ENCODE measurements around the gene OR8B12.

The OR8B12 gene

GRCh38 chr11:124543554-124543953 lies at the start of gene OR8B12:
Gene OR8B12 (minus strand): TSS chr11:124543654. CDS start chr11:124543654, 0 bp downstream.
- Histone ChIP-seq H3K27me3 (ENCODE audit: control insufficient read depth, insufficient read depth, low read length) (no peaks in the 10 kb centered on the region), H3K4me3 (ENCODE audit: low read length) (no peak within 1 kb of the TSS), H3K9ac (ENCODE audit: low read length) (no peak within 1 kb of the TSS), H3K36me3 (ENCODE audit: control insufficient read depth, insufficient read depth, low read length) (no peaks in the 10 kb centered on the region), H3K4me1 (ENCODE audit: control insufficient read depth, insufficient read depth, low read length) (no peaks in the 10 kb centered on the region), H3K9me3 (ENCODE audit: control insufficient read depth, low read length) (no peaks in the 10 kb centered on the region)

GRCh38 chr11:124592627-124593026 lies 49.2 kb upstream of the OR8B12 start:
- Histone ChIP-seq H3K4me1 (ENCODE audit: control insufficient read depth, insufficient read depth, low read length) (no peaks in the 10 kb centered on the region), H3K9me3 (ENCODE audit: control insufficient read depth, low read length) (no peaks in the 10 kb centered on the region), H3K9ac (ENCODE audit: low read length) (no peak overlapping the region), H3K27me3 (ENCODE audit: control insufficient read depth, insufficient read depth, low read length) (no peaks in the 10 kb centered on the region), H3K36me3 (ENCODE audit: control insufficient read depth, insufficient read depth, low read length) (no peaks in the 10 kb centered on the region), H3K4me3 (ENCODE audit: low read length) (no peak overlapping the region)

- Histone ChIP-seq H3K4me3 (ENCODE audit: low read length) (no peak overlapping the region), H3K4me1 (ENCODE audit: control insufficient read depth, insufficient read depth, low read length) (no peaks in the 10 kb centered on the region), H3K9ac (ENCODE audit: low read length) (no peak overlapping the region), H3K27me3 (ENCODE audit: control insufficient read depth, insufficient read depth, low read length) (no peaks in the 10 kb centered on the region), H3K9me3 (ENCODE audit: control insufficient read depth, low read length) (no peaks in the 10 kb centered on the region), H3K36me3 (ENCODE audit: control insufficient read depth, insufficient read depth, low read length) (no peaks in the 10 kb centered on the region)
Measured at GRCh38 chr11:124591430-124591829, 48.0 kb upstream of the OR8B12 start.

GRCh38 chr11:124586238-124586860 lies 42.9 kb upstream of the OR8B12 start:
- no peak overlapping the region for H3K4me3 ChIP-seq (ENCODE audit: low read length)
- no peaks in the 10 kb centered on the region for H3K9me3 ChIP-seq (ENCODE audit: control insufficient read depth, low read length)
- H3K4me1 ChIP-seq (ENCODE audit: control insufficient read depth, insufficient read depth, low read length) = no peaks in the 10 kb centered on the region
- H3K27me3 ChIP-seq (ENCODE audit: control insufficient read depth, insufficient read depth, low read length) = no peaks in the 10 kb centered on the region
- H3K9ac ChIP-seq (ENCODE audit: low read length) = no peak overlapping the region
- H3K36me3 ChIP-seq (ENCODE audit: control insufficient read depth, insufficient read depth, low read length) = no peaks in the 10 kb centered on the region

- Histone ChIP-seq H3K27me3 (ENCODE audit: control insufficient read depth, insufficient read depth, low read length) (no peaks in the 10 kb centered on the region), H3K9me3 (ENCODE audit: control insufficient read depth, low read length) (no peaks in the 10 kb centered on the region), H3K4me3 (ENCODE audit: low read length) (no peak overlapping the region), H3K9ac (ENCODE audit: low read length) (no peak overlapping the region), H3K36me3 (ENCODE audit: control insufficient read depth, insufficient read depth, low read length) (no peaks in the 10 kb centered on the region), H3K4me1 (ENCODE audit: control insufficient read depth, insufficient read depth, low read length) (no peaks in the 10 kb centered on the region)
Measured at GRCh38 chr11:124584681-124585372, 41.4 kb upstream of the OR8B12 start.

GRCh38 chr11:124583781-124584180 lies 40.3 kb upstream of the OR8B12 start:
- H3K4me3 ChIP-seq (ENCODE audit: low read length) = no peak overlapping the region
- H3K4me1 ChIP-seq (ENCODE audit: control insufficient read depth, insufficient read depth, low read length) = no peaks in the 10 kb centered on the region
- H3K27me3 ChIP-seq (ENCODE audit: control insufficient read depth, insufficient read depth, low read length) = no peaks in the 10 kb centered on the region
- H3K9ac ChIP-seq (ENCODE audit: low read length) = no peak overlapping the region
- H3K36me3 ChIP-seq (ENCODE audit: control insufficient read depth, insufficient read depth, low read length) = no peaks in the 10 kb centered on the region
- H3K9me3 ChIP-seq (ENCODE audit: control insufficient read depth, low read length) = no peaks in the 10 kb centered on the region

- Histone ChIP-seq H3K4me1 (ENCODE audit: control insufficient read depth, insufficient read depth, low read length) (no peaks in the 10 kb centered on the region), H3K4me3 (ENCODE audit: low read length) (no peak overlapping the region), H3K27me3 (ENCODE audit: control insufficient read depth, insufficient read depth, low read length) (no peaks in the 10 kb centered on the region), H3K36me3 (ENCODE audit: control insufficient read depth, insufficient read depth, low read length) (no peaks in the 10 kb centered on the region), H3K9me3 (ENCODE audit: control insufficient read depth, low read length) (no peaks in the 10 kb centered on the region), H3K9ac (ENCODE audit: low read length) (no peak overlapping the region)
Measured at GRCh38 chr11:124582565-124582964, 39.1 kb upstream of the OR8B12 start.

- Histone ChIP-seq H3K9me3 (ENCODE audit: control insufficient read depth, low read length) (no peaks in the 10 kb centered on the region), H3K9ac (ENCODE audit: low read length) (no peak overlapping the region), H3K4me3 (ENCODE audit: low read length) (no peak overlapping the region), H3K36me3 (ENCODE audit: control insufficient read depth, insufficient read depth, low read length) (no peaks in the 10 kb centered on the region), H3K4me1 (ENCODE audit: control insufficient read depth, insufficient read depth, low read length) (no peaks in the 10 kb centered on the region), H3K27me3 (ENCODE audit: control insufficient read depth, insufficient read depth, low read length) (no peaks in the 10 kb centered on the region)
Measured at GRCh38 chr11:124581817-124582216, 38.4 kb upstream of the OR8B12 start.

GRCh38 chr11:124578761-124579160 lies 35.3 kb upstream of the OR8B12 start:
- Histone ChIP-seq H3K9ac (ENCODE audit: low read length) (no peak overlapping the region), H3K4me1 (ENCODE audit: control insufficient read depth, insufficient read depth, low read length) (no peaks in the 10 kb centered on the region)

GRCh38 chr11:124577716-124578427 lies 34.4 kb upstream of the OR8B12 start:
- H3K4me1 ChIP-seq (ENCODE audit: control insufficient read depth, insufficient read depth, low read length) = no peaks in the 10 kb centered on the region
- H3K4me3 ChIP-seq (ENCODE audit: low read length) = no peak overlapping the region
- H3K9ac ChIP-seq (ENCODE audit: low read length) = no peak overlapping the region
- no peaks in the 10 kb centered on the region for H3K27me3 ChIP-seq (ENCODE audit: control insufficient read depth, insufficient read depth, low read length)
- H3K9me3 ChIP-seq (ENCODE audit: control insufficient read depth, low read length) = no peaks in the 10 kb centered on the region
- H3K36me3 ChIP-seq (ENCODE audit: control insufficient read depth, insufficient read depth, low read length) = no peaks in the 10 kb centered on the region

More at GRCh38 chr11:124578761-124579160, 35.3 kb upstream of the OR8B12 start:
- H3K36me3 ChIP-seq (ENCODE audit: control insufficient read depth, insufficient read depth, low read length) = no peaks in the 10 kb centered on the region
- no peaks in the 10 kb centered on the region for H3K27me3 ChIP-seq (ENCODE audit: control insufficient read depth, insufficient read depth, low read length)
- H3K4me3 ChIP-seq (ENCODE audit: low read length) = no peak overlapping the region
- no peaks in the 10 kb centered on the region for H3K9me3 ChIP-seq (ENCODE audit: control insufficient read depth, low read length)

- H3K27me3 ChIP-seq (ENCODE audit: control insufficient read depth, insufficient read depth, low read length) = no peaks in the 10 kb centered on the region
- no peak overlapping the region for H3K4me3 ChIP-seq (ENCODE audit: low read length)
- H3K9me3 ChIP-seq (ENCODE audit: control insufficient read depth, low read length) = no peaks in the 10 kb centered on the region
Measured at GRCh38 chr11:124570160-124570559, 26.7 kb upstream of the OR8B12 start.

GRCh38 chr11:124569697-124570096 lies 26.2 kb upstream of the OR8B12 start, which contains the start of gene OR8A1:
Gene OR8A1 (plus strand): TSS chr11:124569997. CDS start chr11:124570120, 123 bp downstream.
- Histone ChIP-seq H3K4me1 (ENCODE audit: control insufficient read depth, insufficient read depth, low read length) (no peaks in the 10 kb centered on the region), H3K4me3 (ENCODE audit: low read length) (no peak within 1 kb of the TSS), H3K36me3 (ENCODE audit: control insufficient read depth, insufficient read depth, low read length) (no peaks in the 10 kb centered on the region), H3K27me3 (ENCODE audit: control insufficient read depth, insufficient read depth, low read length) (no peaks in the 10 kb centered on the region), H3K9ac (ENCODE audit: low read length) (no peak within 1 kb of the TSS), H3K9me3 (ENCODE audit: control insufficient read depth, low read length) (no peaks in the 10 kb centered on the region)

More at GRCh38 chr11:124570160-124570559, 26.7 kb upstream of the OR8B12 start:
- Histone ChIP-seq H3K9ac (ENCODE audit: low read length) (no peak overlapping the region), H3K36me3 (ENCODE audit: control insufficient read depth, insufficient read depth, low read length) (no peaks in the 10 kb centered on the region), H3K4me1 (ENCODE audit: control insufficient read depth, insufficient read depth, low read length) (no peaks in the 10 kb centered on the region)

Data from mucosa of stomach (tissue), 1 donor.